Measurements from ENCODE around the gene LHX6. TPM values are rescaled to one million over a fixed set of nuclear protein-coding genes. Genes with fewer than 3 reads are reported as not detected.

LHX6 gene
- total and polyA plus RNA-seq, 2 of the 4 experiments (the other 2 are of a cell fraction): under 0.01 to 0.05 TPM

DNA sequence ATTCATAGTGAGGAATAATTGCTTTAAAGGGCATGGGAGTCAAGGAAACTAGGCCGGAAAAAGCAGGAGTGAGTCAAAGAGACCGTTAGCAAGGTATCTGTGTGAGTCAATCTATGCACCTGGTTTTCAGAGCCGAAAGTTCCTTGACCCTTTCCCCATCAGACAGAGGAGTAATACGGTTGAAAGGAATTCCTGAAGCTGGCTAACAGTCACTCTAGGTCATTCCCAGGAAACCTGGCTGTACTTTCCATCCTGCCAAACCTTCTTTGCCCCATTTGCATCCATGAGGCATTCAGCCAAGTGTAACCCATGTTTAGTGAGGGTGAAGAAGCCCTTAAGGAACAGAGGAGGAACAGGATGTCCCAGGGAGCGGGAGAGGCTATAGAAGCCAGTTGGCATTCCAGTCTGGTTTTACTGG, 19.7 kb upstream of the LHX6 start:
- ATAC-seq (ENCODE audit: low read depth): no peak
- Histone ChIP-seq H3K4me2 (ENCODE audit: low read depth, low read length) (no peak overlapping the region), H2BK120ac (ENCODE audit: low read depth, low read length) (no peak overlapping the region), H3K4ac (ENCODE audit: low read depth, low read length) (no peak overlapping the region), H4K20me1 (ENCODE audit: insufficient read depth, low read length) (peaks cover 4% of the 10 kb centered on the region; the same call in 1 of the 2 replicates), H3K23ac (ENCODE audit: low read depth, low read length) (no peak overlapping the region), H3K27ac (ENCODE audit: insufficient read depth, low read length) (no peak overlapping the region), H4K8ac (ENCODE audit: low read depth in 2 of 2, low read length in 2 of 2) (no peak overlapping the region), H2AK5ac (ENCODE audit: low read depth, low read length) (no peak overlapping the region), H2BK15ac (ENCODE audit: low read depth, low read length) (no peak overlapping the region), H2AFZ (replicated peaks; ENCODE audit: low read length, poor library complexity) (no peak overlapping the region), H4K5ac (ENCODE audit: low read depth, low read length) (no peak overlapping the region), H4K91ac (ENCODE audit: insufficient read depth, low read depth, low read length) (no peak overlapping the region), H3K4me1 (ENCODE audit: control insufficient read depth, insufficient read depth, low read length) (no peaks in the 10 kb centered on the region), H3K36me3 (ENCODE audit: control insufficient read depth, insufficient read depth, low read length) (peaks cover 42% of the 10 kb centered on the region), H3K56ac (ENCODE audit: extremely low read depth, insufficient read depth, low read length) (no peak overlapping the region), H2AK9ac (replicated peaks; ENCODE audit: low read depth, low read length, poor library complexity) (no peak overlapping the region), H3K9ac (ENCODE audit: low read depth, low read length) (no peak overlapping the region), H3K9me1 (ENCODE audit: insufficient read depth, low read length) (no peaks in the 10 kb centered on the region; the same call in 1 of the 2 replicates), H3K14ac (replicated peaks; ENCODE audit: low read depth, low read length) (no peak overlapping the region), H3K9me3 (ENCODE audit: control insufficient read depth, insufficient read depth, low read length) (no peaks in the 10 kb centered on the region), H2BK5ac (ENCODE audit: low read depth, low read length, poor library complexity, severe bottlenecking) (no peak overlapping the region), H3K4me3 (ENCODE audit: insufficient read depth, low read depth, low read length) (no peak overlapping the region), H3K27me3 (ENCODE audit: control insufficient read depth, insufficient read depth, low read length) (no peaks in the 10 kb centered on the region), H3K79me1 (ENCODE audit: low read depth in 1 of 2, low read length in 2 of 2) (peaks cover 10 to 21% of the 10 kb centered on the region in 2 experiments; a peak in 3 of 4 replicates), H2BK20ac (ENCODE audit: low read depth, low read length) (no peak overlapping the region), H3K18ac (ENCODE audit: low read depth, low read length) (no peak overlapping the region)
- WGBS, 2 experiments (ENCODE audit: extremely low coverage in 2 of 2, insufficient read length in 1 of 2): no CpG with 5 or more reads among the region's 5 CpGs
- intact Hi-C loops (cut with micrococcal nuclease): no loop called here
- dilution Hi-C loops (cut with HindIII; ENCODE audit: low sequenced_read_pairs, unreplicated experiment): no loop called here
- ChIA-PET POLR2A (ENCODE audit: unreplicated experiment) (no interaction called here), CTCF (no interaction called here)
- BruUV-seq (replicated peaks): no TSS peak
- TF ChIP-seq BHLHE40 (IDR thresholded peaks at IDR 0.05; ENCODE audit: low read depth, low read length) (no peak), ELK1 (IDR thresholded peaks at IDR 0.05; ENCODE audit: borderline replicate concordance, low read depth, low read length) (no peak), RCOR1 (IDR thresholded peaks at IDR 0.05; ENCODE audit: insufficient replicate concordance, low read length) (no peak), FOS (IDR thresholded peaks at IDR 0.05; ENCODE audit: low read depth, low read length) (no peak), NFE2L2 (IDR thresholded peaks at IDR 0.05; ENCODE audit: low read depth, low read length) (no peak), CTCF (conservative IDR thresholded peaks at IDR 0.05; ENCODE audit: low read depth, low read length) (no peak), USF2 (IDR thresholded peaks at IDR 0.05; ENCODE audit: low read depth, low read length) (no peak), POLR2A (IDR thresholded peaks at IDR 0.05; ENCODE audit: low read depth, low read length) (no peak), RAD21 (IDR thresholded peaks at IDR 0.05; ENCODE audit: low read length) (no peak), MAZ (IDR thresholded peaks at IDR 0.05; ENCODE audit: borderline replicate concordance, low read depth, low read length) (no peak), SMC3 (IDR thresholded peaks at IDR 0.05; ENCODE audit: low read depth, low read length) (no peak), MAFK (IDR thresholded peaks at IDR 0.05; ENCODE audit: low read depth, low read length) (no peak), CEBPB (IDR thresholded peaks at IDR 0.05; ENCODE audit: low read depth, low read length) (no peak), RFX5 (IDR thresholded peaks at IDR 0.05; ENCODE audit: low read depth, low read length) (no peak), CHD1 (IDR thresholded peaks at IDR 0.05; ENCODE audit: low read depth, low read length) (no peak), MXI1 (IDR thresholded peaks at IDR 0.05; ENCODE audit: borderline replicate concordance, low read depth, low read length) (no peak)
- in situ Hi-C loops (cut with MboI; ENCODE audit: low sequenced_read_pairs): no loop called here
- no peak for DNase-seq
